Type B pancreatic cell (in vitro differentiated cells): ENCODE data around the gene TMCC3. TPM values are rescaled to one million over a fixed set of nuclear protein-coding genes. Genes with fewer than 3 reads are reported as not detected.
A peak's percentile ranks its signal among the peaks of the same experiment; 100 is the strongest.

Experiments
- DNase-seq: peaks from one replicate; pipeline ENCODE4 v3.0.0; 2021; ENCODE audit warnings: mixed read lengths; ENCODE audit not compliant: unreplicated experiment; ENCODE audit errors: extremely low spot score
- H3K27ac Mint-ChIP-seq: 2 replicates; pipeline ENCODE4 v1.8.0; 2021; ENCODE audit warnings: mild to moderate bottlenecking, mixed read lengths
- H3K27me3 Mint-ChIP-seq: 2 replicates; pipeline ENCODE4 v1.8.0; 2021; ENCODE audit warnings: mixed read lengths
- H3K36me3 Mint-ChIP-seq: 2 replicates; pipeline ENCODE4 v1.8.0; 2021; ENCODE audit warnings: mixed read lengths
- H3K4me1 Mint-ChIP-seq: one replicate; pipeline ENCODE4 v1.8.0; 2021; ENCODE audit warnings: mixed read lengths; ENCODE audit not compliant: unreplicated experiment
- H3K4me3 Mint-ChIP-seq: 2 replicates; pipeline ENCODE4 v1.8.0; 2021; ENCODE audit warnings: mild to moderate bottlenecking, mixed read lengths
- H3K9me3 Mint-ChIP-seq: 2 replicates; pipeline ENCODE4 v1.8.0; 2021; ENCODE audit warnings: mixed read lengths
- CTCF ChIP-seq: fragments of 200-600 bp; sonication (generic); conservative IDR thresholded peaks from 2 replicates; pipeline ENCODE4 v1.5.0; 2021; ENCODE audit warnings: antibody characterized with exemption, mild to moderate bottlenecking
- total RNA-seq: library from RNA; stranded (reverse); gene quantifications from 2 replicates; pipeline ENCODE4 v1.2.1, GENCODE V29; 2021; ENCODE audit warnings: low replicate concordance

The TMCC3 gene
- total RNA-seq, 1 donor from 2014 or later, result 14.1 TPM

- peak overlapping the region; percentile 88 for H3K27ac Mint-ChIP-seq
- peaks cover 16% of the 10 kb centered on the region for H3K9me3 Mint-ChIP-seq
- peak overlapping the region; percentile 69 for H3K4me3 Mint-ChIP-seq
- peaks cover 4% of the 10 kb centered on the region for H3K36me3 Mint-ChIP-seq
- peaks cover 32% of the 10 kb centered on the region for H3K4me1 Mint-ChIP-seq
- H3K27me3 Mint-ChIP-seq, result peaks cover 10% of the 10 kb centered on the region
- TF ChIP-seq CTCF, result no peak
- DNase-seq, result no peak
These were observed 27.9 kb downstream of the TMCC3 start for GRCh38 chr12:94622475-94622874.

GRCh38 chr12:94621662-94622359, 28.5 kb downstream of the TMCC3 start:
- H3K4me3 Mint-ChIP-seq, result peak overlapping the region; percentile 69
- H3K27me3 Mint-ChIP-seq, result peaks cover 5% of the 10 kb centered on the region
- DNase-seq, result no peak
- TF ChIP-seq CTCF, result no peak
- peaks cover 32% of the 10 kb centered on the region for H3K4me1 Mint-ChIP-seq
- peaks cover 13% of the 10 kb centered on the region for H3K9me3 Mint-ChIP-seq
- peak overlapping the region; percentile 88 for H3K27ac Mint-ChIP-seq
- H3K36me3 Mint-ChIP-seq, result peaks cover 4% of the 10 kb centered on the region

- no peak for DNase-seq
- Mint-ChIP-seq H3K27me3 (peaks cover 2% of the 10 kb centered on the region), H3K9me3 (peaks cover 7% of the 10 kb centered on the region), H3K36me3 (peaks cover 2% of the 10 kb centered on the region), H3K27ac (peak overlapping the region; percentile 88), H3K4me3 (no peak overlapping the region), H3K4me1 (peaks cover 32% of the 10 kb centered on the region)
- TF ChIP-seq CTCF, result no peak
These were observed 29.7 kb downstream of the TMCC3 start for GRCh38 chr12:94620621-94621020.

- Mint-ChIP-seq H3K36me3 (no peaks in the 10 kb centered on the region), H3K4me3 (peak overlapping the region; percentile 16), H3K27ac (peak overlapping the region; percentile 73), H3K9me3 (peaks cover 6% of the 10 kb centered on the region), H3K27me3 (peaks cover 4% of the 10 kb centered on the region), H3K4me1 (peaks cover 32% of the 10 kb centered on the region)
- no peak for TF ChIP-seq CTCF
- no peak for DNase-seq
These were observed 31.2 kb downstream of the TMCC3 start for GRCh38 chr12:94618995-94619695.

GRCh38 chr12:94617101-94617500, 33.3 kb downstream of the TMCC3 start:
- peaks cover 4% of the 10 kb centered on the region for H3K27me3 Mint-ChIP-seq
- peaks cover 17% of the 10 kb centered on the region for H3K4me1 Mint-ChIP-seq
- no peaks in the 10 kb centered on the region for H3K36me3 Mint-ChIP-seq
- H3K4me3 Mint-ChIP-seq, result no peak overlapping the region
- DNase-seq, result no peak
- no peak for TF ChIP-seq CTCF
- no peak overlapping the region for H3K27ac Mint-ChIP-seq
- peaks cover 6% of the 10 kb centered on the region for H3K9me3 Mint-ChIP-seq
